GM12865 (cell line): ENCODE results near the gene FOXN3.

Experiments
- DNase-seq: peaks from one replicate; pipeline ENCODE4 v3.0.0; 2010; ENCODE audit warnings: low read depth
- H3K4me3 ChIP-seq: 2 replicates; pipeline ENCODE4 v1.5.1; 2011; ENCODE audit warnings: mild to moderate bottlenecking, low read depth, low read length, control low read depth
- TF ChIP-seq, protein P1 (sequence below): IDR thresholded peaks from 2 replicates; pipeline ENCODE4 v1.5.1; 2011; ENCODE audit warnings: low read length, control low read depth, low read depth, inconsistent platforms; ENCODE audit not compliant: insufficient read depth; ENCODE audit errors: missing control alignments

FOXN3 gene

DNA sequence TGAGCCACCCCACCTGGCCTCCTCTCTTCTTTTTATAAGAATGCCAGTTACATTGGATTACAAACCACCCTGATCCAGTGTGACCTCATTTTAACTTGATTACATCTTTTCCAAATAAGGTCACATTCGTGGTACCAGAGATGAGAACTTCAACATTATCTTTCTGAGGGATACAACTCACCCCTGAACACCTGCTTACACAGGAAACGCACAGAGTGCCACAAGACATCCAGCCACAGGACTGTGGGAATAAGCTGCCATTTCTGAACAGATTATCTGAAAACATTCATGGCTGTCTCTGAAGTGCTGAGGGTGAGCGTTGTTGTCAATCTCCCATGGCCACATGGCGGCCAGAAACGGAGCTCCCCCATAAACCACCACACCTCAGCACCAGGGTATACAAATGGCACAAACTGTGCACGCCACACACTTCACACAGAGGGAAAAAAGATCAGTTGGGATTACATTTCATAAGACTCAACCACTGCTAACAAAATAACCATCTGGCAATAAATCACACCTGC is 23.7 kb downstream of the FOXN3 start:
- H3K4me3 ChIP-seq = no peak overlapping the region
- no peak for DNase-seq
- TF ChIP-seq, protein P1, sequence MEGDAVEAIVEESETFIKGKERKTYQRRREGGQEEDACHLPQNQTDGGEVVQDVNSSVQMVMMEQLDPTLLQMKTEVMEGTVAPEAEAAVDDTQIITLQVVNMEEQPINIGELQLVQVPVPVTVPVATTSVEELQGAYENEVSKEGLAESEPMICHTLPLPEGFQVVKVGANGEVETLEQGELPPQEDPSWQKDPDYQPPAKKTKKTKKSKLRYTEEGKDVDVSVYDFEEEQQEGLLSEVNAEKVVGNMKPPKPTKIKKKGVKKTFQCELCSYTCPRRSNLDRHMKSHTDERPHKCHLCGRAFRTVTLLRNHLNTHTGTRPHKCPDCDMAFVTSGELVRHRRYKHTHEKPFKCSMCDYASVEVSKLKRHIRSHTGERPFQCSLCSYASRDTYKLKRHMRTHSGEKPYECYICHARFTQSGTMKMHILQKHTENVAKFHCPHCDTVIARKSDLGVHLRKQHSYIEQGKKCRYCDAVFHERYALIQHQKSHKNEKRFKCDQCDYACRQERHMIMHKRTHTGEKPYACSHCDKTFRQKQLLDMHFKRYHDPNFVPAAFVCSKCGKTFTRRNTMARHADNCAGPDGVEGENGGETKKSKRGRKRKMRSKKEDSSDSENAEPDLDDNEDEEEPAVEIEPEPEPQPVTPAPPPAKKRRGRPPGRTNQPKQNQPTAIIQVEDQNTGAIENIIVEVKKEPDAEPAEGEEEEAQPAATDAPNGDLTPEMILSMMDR = no peak

- DNase-seq = no peak
- H3K4me3 ChIP-seq = no peak overlapping the region
- TF ChIP-seq, protein P1 = no peak
Measured at GRCh38 chr14:89392181-89392580, 24.9 kb downstream of the FOXN3 start.

DNA sequence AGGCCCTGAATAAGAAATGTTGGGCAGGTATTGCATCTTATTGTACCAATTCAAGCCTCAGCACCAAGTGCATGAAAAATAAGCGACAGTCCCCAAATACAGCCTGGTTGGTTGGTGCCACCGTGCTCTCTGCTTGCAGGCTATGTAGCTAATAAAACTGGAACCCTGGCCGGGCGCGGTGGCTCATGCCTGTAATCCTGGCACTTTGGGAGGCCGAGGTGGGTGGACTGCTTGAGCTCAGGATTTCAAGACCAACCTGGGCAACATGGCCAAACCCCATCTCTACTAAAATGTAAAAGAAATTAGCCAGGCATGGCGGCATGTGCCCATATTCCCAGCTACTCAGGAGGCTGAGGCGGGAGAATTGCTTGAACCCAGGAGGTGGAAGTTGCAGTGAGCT is 25.5 kb downstream of the FOXN3 start:
- no peak overlapping the region for H3K4me3 ChIP-seq
- no peak for DNase-seq
- TF ChIP-seq, protein P1 = no peak

DNA sequence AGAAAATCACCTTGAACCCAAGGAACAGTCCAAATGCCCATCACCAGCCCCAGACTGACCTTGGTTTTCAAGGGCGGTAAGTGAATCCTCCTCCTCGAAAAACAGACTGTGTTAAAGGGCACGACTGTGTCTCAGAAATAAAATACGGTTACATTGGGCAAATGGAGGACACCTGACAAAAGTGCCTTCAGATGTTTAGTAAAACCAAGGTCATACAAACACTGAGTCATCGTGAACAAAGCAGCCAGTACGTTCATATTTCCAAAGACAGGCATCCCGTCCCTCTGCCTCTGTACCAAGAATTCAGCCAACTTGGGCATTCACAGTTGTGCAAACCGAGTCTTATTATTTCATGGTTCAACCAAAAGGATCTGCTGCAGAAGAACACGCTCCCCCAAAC is 25.9 kb downstream of the FOXN3 start:
- no peak overlapping the region for H3K4me3 ChIP-seq
- DNase-seq = no peak
- TF ChIP-seq, protein P1 = no peak

- DNase-seq = no peak
- TF ChIP-seq, protein P1 = no peak
- no peak overlapping the region for H3K4me3 ChIP-seq
Measured at GRCh38 chr14:89388853-89389252, 28.2 kb downstream of the FOXN3 start.

DNA sequence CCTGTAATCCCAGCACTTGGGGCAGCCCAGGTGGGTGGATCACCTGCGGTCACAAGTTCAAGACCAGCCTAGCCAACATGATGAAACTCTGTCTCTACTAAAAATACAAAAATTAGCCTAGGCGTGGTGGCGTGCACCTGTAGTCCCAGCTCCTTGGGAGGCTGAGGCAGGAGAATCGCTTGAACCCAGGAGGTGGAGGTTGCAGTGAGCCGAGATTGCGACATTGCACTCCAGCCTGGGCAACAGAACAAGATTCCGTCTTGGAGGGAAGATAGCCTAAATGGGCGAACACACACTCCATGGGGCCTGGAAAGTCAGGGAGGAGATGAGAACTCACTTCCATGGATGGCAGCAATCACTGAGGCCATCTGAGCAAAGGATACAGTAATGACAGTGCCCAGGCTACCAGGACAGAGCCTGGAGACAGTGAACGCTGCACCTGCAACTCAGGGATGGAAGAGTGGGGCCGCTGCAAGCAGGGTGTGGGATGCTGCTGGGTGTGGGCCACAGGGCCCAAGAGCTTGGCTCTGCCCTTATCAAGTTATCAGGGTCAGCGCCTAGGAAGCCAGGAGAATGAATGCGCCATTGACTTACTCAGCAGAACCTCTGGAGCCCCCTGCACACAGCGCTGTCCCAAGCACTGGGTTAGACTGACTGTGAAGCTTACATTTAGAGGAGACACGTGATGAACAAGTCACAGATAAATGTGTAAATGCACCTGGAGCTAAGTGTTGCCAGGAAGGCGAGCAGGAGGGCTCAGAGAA is 28.9 kb downstream of the FOXN3 start:
- TF ChIP-seq, protein P1 = no peak
- no peak for DNase-seq
- H3K4me3 ChIP-seq = no peak overlapping the region
